ENCODE results near the gene ENAH. TPM values are rescaled to one million over a fixed set of nuclear protein-coding genes. Genes with fewer than 3 reads are reported as not detected.
"Not testable (repeated sequence)": the region's sequence is repeated elsewhere in the genome, so short reads cannot be mapped to it uniquely, and the experiment has no call there.

ENAH gene
- total and polyA plus RNA-seq, 9 of the 15 experiments (the other 6 are each of a cell fraction or from before 2014, with no cell fraction given): 0.03 to 1.2 (median 0.15) TPM

GRCh38 chr1:225513576-225513975, 139.3 kb downstream of the ENAH start:
- H3K4me1 ChIP-seq (replicated peaks in 1 of 2; ENCODE audit: control insufficient read depth in 2 of 2, insufficient read depth in 2 of 2, low read length in 2 of 2); H3K27ac ChIP-seq (ENCODE audit: extremely low read depth, low read depth, low read length); DNase-seq (ENCODE audit: extremely low read depth in 1 of 4, low spot score in 3 of 4); H3K9ac ChIP-seq (ENCODE audit: insufficient read depth in 1 of 2, low read depth in 2 of 2, low read length in 2 of 2); CTCF ChIA-PET (ENCODE audit: low intra/inter-chr PET ratio); H2AFZ ChIP-seq (ENCODE audit: low read depth, low read length); in situ Hi-C loops (cut with MboI); FAIRE-seq; H3K9me3 ChIP-seq (replicated peaks; ENCODE audit: control insufficient read depth, insufficient read depth, low read depth, low read length); H4K20me1 ChIP-seq (replicated peaks; ENCODE audit: control insufficient read depth, insufficient read depth, low read length); H3K36me3 ChIP-seq (ENCODE audit: control insufficient read depth, insufficient read depth, low read length); ATAC-seq; H3K79me2 ChIP-seq (ENCODE audit: control insufficient read depth, insufficient read depth, low read length); H3K4me2 ChIP-seq (ENCODE audit: insufficient read depth, low read length); H3K4me3 ChIP-seq; intact Hi-C loops (cut with micrococcal nuclease); H3K9me1 ChIP-seq (ENCODE audit: control insufficient read depth, insufficient read depth, low read length); BruUV-seq (replicated peaks): not testable (repeated sequence)
- H3K27me3 ChIP-seq (ENCODE audit: control insufficient read depth in 2 of 2, insufficient read depth in 2 of 2, low read length in 2 of 2): peaks cover 20 to 30% of the 10 kb centered on the region in 2 experiments
- POLR2A ChIA-PET: interaction anchor here (1.0 to 1.2 kb wide), 2 partner anchors 9 to 14 kb away, joined by 3 read pairs; no protein-coding TSS in a partner anchor
- WGBS (ENCODE audit: insufficient coverage, low coverage, missing lambda C conversion rate): 6% methylated on average over 9 of the region's 9 CpGs

GRCh38 chr1:225511828-225512381, 141.0 kb downstream of the ENAH start:
- no peak overlapping the region for H3K4me2 ChIP-seq (ENCODE audit: insufficient read depth, low read length)
- H2AFZ ChIP-seq (ENCODE audit: low read depth, low read length): no peak overlapping the region
- 2% methylated on average over 4 of the region's 4 CpGs for WGBS (ENCODE audit: insufficient coverage, low coverage, missing lambda C conversion rate)
- ChIA-PET CTCF (ENCODE audit: low intra/inter-chr PET ratio) (no interaction called here), POLR2A (no interaction called here)
- H3K27me3 ChIP-seq (ENCODE audit: control insufficient read depth in 2 of 2, insufficient read depth in 2 of 2, low read length in 2 of 2): peaks cover 10 to 23% of the 10 kb centered on the region in 2 experiments
- H3K79me2 ChIP-seq (ENCODE audit: control insufficient read depth, insufficient read depth, low read length): no peaks in the 10 kb centered on the region
- no peaks in the 10 kb centered on the region for H4K20me1 ChIP-seq (replicated peaks; ENCODE audit: control insufficient read depth, insufficient read depth, low read length)
- H3K9ac ChIP-seq (ENCODE audit: insufficient read depth in 1 of 2, low read depth in 2 of 2, low read length in 2 of 2): no peak overlapping the region
- H3K4me3 ChIP-seq: no peak overlapping the region
- H3K4me1 ChIP-seq (replicated peaks in 1 of 2; ENCODE audit: control insufficient read depth in 2 of 2, insufficient read depth in 2 of 2, low read length in 2 of 2): no peaks in the 10 kb centered on the region
- intact Hi-C loops (cut with micrococcal nuclease) (no loop called here), in situ Hi-C loops (cut with MboI) (no loop called here)
- no peak for FAIRE-seq
- no peak for ATAC-seq
- no TSS peak for BruUV-seq (replicated peaks)
- H3K27ac ChIP-seq (ENCODE audit: extremely low read depth, low read depth, low read length): no peak overlapping the region
- DNase-seq (ENCODE audit: extremely low read depth in 1 of 4, low spot score in 3 of 4): no peak
- H3K9me3 ChIP-seq (replicated peaks; ENCODE audit: control insufficient read depth, insufficient read depth, low read depth, low read length): no peaks in the 10 kb centered on the region
- H3K9me1 ChIP-seq (ENCODE audit: control insufficient read depth, insufficient read depth, low read length): no peaks in the 10 kb centered on the region
- no peaks in the 10 kb centered on the region for H3K36me3 ChIP-seq (ENCODE audit: control insufficient read depth, insufficient read depth, low read length)
- no peak for TF ChIP-seq ZMIZ1 (IDR thresholded peaks at IDR 0.05; ENCODE audit: low read depth in 2 of 2, low read length in 2 of 2)
- no peak for TF ChIP-seq PTBP1 (IDR thresholded peaks at IDR 0.05; ENCODE audit: low read depth, low read length)
- TF ChIP-seq, protein P1, sequence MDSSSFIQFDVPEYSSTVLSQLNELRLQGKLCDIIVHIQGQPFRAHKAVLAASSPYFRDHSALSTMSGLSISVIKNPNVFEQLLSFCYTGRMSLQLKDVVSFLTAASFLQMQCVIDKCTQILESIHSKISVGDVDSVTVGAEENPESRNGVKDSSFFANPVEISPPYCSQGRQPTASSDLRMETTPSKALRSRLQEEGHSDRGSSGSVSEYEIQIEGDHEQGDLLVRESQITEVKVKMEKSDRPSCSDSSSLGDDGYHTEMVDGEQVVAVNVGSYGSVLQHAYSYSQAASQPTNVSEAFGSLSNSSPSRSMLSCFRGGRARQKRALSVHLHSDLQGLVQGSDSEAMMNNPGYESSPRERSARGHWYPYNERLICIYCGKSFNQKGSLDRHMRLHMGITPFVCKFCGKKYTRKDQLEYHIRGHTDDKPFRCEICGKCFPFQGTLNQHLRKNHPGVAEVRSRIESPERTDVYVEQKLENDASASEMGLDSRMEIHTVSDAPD (CRISPR knock-in tag; IDR thresholded peaks at IDR 0.05): no peak
- TF ChIP-seq, protein P2, sequence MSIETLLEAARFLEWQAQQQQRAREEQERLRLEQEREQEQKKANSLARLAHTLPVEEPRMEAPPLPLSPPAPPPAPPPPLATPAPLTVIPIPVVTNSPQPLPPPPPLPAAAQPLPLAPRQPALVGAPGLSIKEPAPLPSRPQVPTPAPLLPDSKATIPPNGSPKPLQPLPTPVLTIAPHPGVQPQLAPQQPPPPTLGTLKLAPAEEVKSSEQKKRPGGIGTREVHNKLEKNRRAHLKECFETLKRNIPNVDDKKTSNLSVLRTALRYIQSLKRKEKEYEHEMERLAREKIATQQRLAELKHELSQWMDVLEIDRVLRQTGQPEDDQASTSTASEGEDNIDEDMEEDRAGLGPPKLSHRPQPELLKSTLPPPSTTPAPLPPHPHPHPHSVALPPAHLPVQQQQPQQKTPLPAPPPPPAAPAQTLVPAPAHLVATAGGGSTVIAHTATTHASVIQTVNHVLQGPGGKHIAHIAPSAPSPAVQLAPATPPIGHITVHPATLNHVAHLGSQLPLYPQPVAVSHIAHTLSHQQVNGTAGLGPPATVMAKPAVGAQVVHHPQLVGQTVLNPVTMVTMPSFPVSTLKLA (conservative IDR thresholded peaks at IDR 0.05): no peak
- TF ChIP-seq KDM4B (IDR thresholded peaks at IDR 0.05; ENCODE audit: borderline replicate concordance in 2 of 2, low read depth in 1 of 2): no peak
